SK-N-SH (cell line): ENCODE results near the gene PPP1R12A.

Experiments used
- CHD2 ChIP-seq: fragments of 150-350 bp; IDR thresholded peaks from 2 replicates; pipeline ENCODE4 v1.6.1; 2018; ENCODE audit warnings: low read length; ENCODE audit not compliant: partially characterized antibody
- CTCF ChIP-seq: fragments of 200-600 bp; sonication (generic); IDR thresholded peaks from 2 replicates; pipeline ENCODE4 v1.6.1; 2017; ENCODE audit warnings: antibody characterized with exemption, mild to moderate bottlenecking, moderate library complexity
- EP300 ChIP-seq, 2 experiments: IDR thresholded peaks; 2 replicates each; pipeline versions ENCODE4 v1.4.0 to v1.6.1; 2012; ENCODE audit warnings: borderline replicate concordance in 1 of 2, low read depth in 1 of 2, low read length in 1 of 2
- EZH2phosphoT487 ChIP-seq: fragments of 200-600 bp; sonication (generic); IDR thresholded peaks from 2 replicates; pipeline ENCODE4 v1.6.1; 2017; ENCODE audit warnings: low read depth, mixed run types, mild to moderate bottlenecking, antibody characterized with exemption, moderate library complexity, borderline replicate concordance
- GATA2 ChIP-seq: sonication (generic); formaldehyde crosslinking; IDR thresholded peaks from 2 replicates; pipeline ENCODE4 v1.5.0; 2020; ENCODE audit warnings: mild to moderate bottlenecking, missing genetic modification reagents
- IRF3 ChIP-seq: fragments of 150-350 bp; IDR thresholded peaks from 2 replicates; pipeline ENCODE4 v1.6.1; 2016; ENCODE audit warnings: mild to moderate bottlenecking, low read depth, low read length
- MXI1 ChIP-seq: IDR thresholded peaks from 2 replicates; pipeline ENCODE4 v1.6.1; 2012; ENCODE audit warnings: mild to moderate bottlenecking, low read depth, low read length, improper control_type of control experiment
- POLR2AphosphoS5 ChIP-seq: IDR thresholded peaks from 2 replicates; pipeline ENCODE4 v1.6.1; 2012; ENCODE audit warnings: low read depth, low read length
- RAD21 ChIP-seq: IDR thresholded peaks from 2 replicates; pipeline ENCODE4 v1.6.1; 2012; ENCODE audit warnings: mild to moderate bottlenecking, low read length
- REST ChIP-seq: IDR thresholded peaks from 2 replicates; pipeline ENCODE4 v1.6.1; 2012; ENCODE audit warnings: mild to moderate bottlenecking, low read depth, low read length, moderate library complexity
- TF ChIP-seq, protein P1 (sequence below): IDR thresholded peaks from 2 replicates; pipeline ENCODE4 v1.4.0; 2012; ENCODE audit warnings: low read depth
- TF ChIP-seq, protein P2 (sequence below): IDR thresholded peaks from 2 replicates; pipeline ENCODE4; 2012
- TF ChIP-seq, protein P3 (sequence below): fragments of 150-350 bp; IDR thresholded peaks from 2 replicates; pipeline ENCODE4 v1.6.1; 2017; ENCODE audit warnings: antibody characterized with exemption, low read length, low read depth, borderline replicate concordance

GRCh38 chr12:79871621-79872020 is 63.3 kb downstream of the PPP1R12A start:
- TF ChIP-seq EZH2phosphoT487 (no peak), POLR2AphosphoS5 (no peak), CTCF (no peak), EP300 (IDR thresholded peaks at IDR 0.05; ENCODE audit: borderline replicate concordance in 1 of 2, low read depth in 1 of 2, low read length in 1 of 2) (no peak), CHD2 (no peak), IRF3 (no peak), RAD21 (no peak), REST (no peak), MXI1 (no peak), GATA2 (CRISPR knock-in tag) (no peak)
- TF ChIP-seq, protein P1, sequence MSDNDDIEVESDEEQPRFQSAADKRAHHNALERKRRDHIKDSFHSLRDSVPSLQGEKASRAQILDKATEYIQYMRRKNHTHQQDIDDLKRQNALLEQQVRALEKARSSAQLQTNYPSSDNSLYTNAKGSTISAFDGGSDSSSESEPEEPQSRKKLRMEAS, result no peak
- TF ChIP-seq, protein P2, sequence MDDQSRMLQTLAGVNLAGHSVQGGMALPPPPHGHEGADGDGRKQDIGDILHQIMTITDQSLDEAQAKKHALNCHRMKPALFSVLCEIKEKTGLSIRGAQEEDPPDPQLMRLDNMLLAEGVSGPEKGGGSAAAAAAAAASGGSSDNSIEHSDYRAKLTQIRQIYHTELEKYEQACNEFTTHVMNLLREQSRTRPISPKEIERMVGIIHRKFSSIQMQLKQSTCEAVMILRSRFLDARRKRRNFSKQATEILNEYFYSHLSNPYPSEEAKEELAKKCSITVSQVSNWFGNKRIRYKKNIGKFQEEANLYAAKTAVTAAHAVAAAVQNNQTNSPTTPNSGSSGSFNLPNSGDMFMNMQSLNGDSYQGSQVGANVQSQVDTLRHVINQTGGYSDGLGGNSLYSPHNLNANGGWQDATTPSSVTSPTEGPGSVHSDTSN, result no peak
- TF ChIP-seq, protein P3, sequence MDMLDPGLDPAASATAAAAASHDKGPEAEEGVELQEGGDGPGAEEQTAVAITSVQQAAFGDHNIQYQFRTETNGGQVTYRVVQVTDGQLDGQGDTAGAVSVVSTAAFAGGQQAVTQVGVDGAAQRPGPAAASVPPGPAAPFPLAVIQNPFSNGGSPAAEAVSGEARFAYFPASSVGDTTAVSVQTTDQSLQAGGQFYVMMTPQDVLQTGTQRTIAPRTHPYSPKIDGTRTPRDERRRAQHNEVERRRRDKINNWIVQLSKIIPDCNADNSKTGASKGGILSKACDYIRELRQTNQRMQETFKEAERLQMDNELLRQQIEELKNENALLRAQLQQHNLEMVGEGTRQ, result no peak
